ENCODE data around the gene ZIC5. TPM values are rescaled to one million over a fixed set of nuclear protein-coding genes. Genes with fewer than 3 reads are reported as not detected.

The ZIC5 gene
- under 1 TPM in 2 of 4 donors, not detected in 2; 0.03 to 0.16 TPM for polyA plus RNA-seq (ENCODE audit: insufficient read length in 4 of 4)

DNA sequence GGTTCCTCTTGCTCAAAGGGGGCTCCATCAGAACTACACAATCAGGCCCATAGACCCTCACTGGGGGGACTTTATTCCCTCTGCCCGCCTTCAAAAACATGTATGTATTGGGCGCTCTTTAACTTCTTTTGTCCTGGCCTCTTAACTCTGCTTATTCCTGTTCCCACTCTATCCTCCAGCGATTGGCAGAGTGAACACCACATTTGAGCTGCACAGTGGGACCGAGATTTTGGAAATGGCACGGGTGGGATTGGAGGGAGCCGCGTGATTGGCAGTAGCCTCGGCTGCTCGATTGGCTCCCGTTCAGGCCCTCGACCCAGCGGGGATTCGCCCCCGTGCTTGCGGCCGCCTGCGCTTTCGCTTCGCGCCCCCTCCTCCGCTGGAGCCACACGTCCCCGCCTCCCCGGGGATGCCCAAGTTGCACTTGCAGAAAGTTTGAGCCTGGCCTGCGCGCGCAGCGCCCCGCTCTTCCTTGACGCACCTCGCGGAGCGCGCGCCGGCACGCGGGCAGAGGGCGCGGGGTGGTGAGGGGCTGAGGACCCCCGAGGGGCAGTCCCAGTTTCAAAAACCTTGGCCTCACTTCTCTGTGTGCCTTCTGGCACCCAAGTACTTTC, at the start of gene ZIC5:
TSS of gene ZIC5 (minus strand) at position 192 of the 614 bp plus-strand sequence. CDS start at position 28, 164 bp downstream.
- DNase-seq (ENCODE audit: low read depth in 4 of 4, low spot score in 3 of 4) = no peak

DNA sequence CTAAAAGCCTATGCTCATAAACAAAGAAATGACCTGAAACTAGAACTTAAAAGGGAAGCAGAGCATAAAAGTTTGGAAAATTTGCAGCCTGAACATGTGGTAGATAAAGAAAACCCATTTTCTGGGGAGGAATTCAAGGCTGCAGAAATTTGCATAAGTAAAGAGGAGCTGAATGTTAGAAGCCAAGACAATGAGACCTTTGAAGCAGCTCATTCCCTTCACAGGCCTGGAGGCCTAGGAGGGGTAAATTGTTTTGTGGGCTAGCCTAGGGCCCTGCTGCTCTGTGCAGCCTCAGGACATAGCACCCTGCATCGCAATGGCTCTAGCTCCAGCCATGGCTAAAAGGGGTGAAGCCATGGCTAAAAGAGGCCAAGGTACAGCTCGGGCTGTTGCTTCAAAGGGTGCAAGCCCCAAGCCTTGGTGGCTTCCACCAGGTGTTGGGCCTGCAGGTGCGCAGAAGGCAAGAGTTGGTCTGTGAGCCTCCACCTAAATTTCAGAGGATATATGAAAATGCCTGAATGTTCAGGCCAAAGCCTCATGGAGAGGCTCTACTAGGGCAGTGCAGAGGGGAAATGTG, 48.3 kb upstream of the ZIC5 start:
- no peak for DNase-seq (ENCODE audit: low read depth in 4 of 4, low spot score in 3 of 4)

DNA sequence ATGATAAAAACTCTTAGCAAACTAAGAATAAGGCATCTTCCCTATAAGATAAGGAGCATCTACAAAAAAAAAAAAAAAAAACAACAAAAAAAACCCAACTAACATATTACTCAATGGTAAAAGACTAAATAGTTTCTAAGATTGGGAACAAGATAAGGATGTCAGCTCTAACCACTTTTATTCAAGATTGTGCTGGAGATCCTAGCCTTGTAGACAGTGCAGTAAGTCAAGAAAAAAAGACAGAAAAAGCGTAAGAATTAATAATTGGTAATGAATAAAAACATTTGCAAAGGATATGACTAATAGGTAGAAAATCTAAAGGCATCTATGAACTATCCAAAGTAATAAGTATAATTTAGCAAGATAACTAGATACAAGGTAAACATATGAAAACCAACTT, 43.1 kb upstream of the ZIC5 start:
- no peak for DNase-seq (ENCODE audit: low read depth in 4 of 4, low spot score in 3 of 4)

DNA sequence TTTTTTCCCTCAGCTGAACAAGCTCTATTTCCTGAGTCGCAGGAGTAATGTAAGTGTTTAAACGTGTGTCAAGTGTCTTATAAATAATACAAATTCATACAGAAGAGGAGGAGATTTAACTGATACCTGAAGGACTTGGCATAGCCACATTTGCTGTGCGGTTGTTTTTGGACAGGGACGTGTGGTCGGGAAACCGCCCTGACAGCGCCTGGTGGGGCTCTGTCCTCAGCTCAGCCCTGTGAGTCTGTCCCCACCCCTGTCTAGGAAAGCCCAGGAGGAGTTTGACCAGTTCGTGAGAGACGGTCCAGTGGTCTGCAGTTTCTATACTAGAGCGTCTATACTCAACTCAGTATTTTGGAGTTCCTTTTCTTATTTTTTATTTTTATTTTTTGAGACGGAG, 26.7 kb upstream of the ZIC5 start:
- no peak for DNase-seq (ENCODE audit: low read depth in 4 of 4, low spot score in 3 of 4)

DNA sequence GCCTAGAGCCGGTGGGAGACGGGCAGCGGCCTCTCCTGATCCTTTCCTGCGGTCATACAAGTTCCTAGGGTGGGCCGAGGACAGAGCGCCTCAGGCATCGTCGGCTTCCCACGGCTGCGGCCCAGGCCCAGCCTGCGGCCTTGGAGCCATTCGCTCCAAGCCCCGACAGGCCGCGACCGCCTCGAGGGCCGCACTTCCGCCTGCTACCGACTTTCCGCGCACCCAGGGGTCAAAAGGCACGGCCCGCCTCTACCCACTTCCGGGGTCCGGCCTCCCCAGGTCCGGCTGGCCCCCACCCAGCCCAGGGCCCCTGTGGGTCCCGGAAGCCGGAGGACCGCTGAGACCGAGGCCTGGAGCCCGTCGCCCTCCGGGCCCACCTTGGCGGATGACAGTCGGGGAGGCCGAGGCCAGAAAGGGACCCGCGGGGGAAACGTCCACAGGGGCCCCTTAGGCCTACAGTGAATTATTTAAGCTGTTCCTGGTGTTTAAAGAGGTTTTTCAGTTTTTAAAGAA, 26.2 kb upstream of the ZIC5 start:
- DNase-seq (ENCODE audit: low read depth in 4 of 4, low spot score in 3 of 4) = no peak

DNA sequence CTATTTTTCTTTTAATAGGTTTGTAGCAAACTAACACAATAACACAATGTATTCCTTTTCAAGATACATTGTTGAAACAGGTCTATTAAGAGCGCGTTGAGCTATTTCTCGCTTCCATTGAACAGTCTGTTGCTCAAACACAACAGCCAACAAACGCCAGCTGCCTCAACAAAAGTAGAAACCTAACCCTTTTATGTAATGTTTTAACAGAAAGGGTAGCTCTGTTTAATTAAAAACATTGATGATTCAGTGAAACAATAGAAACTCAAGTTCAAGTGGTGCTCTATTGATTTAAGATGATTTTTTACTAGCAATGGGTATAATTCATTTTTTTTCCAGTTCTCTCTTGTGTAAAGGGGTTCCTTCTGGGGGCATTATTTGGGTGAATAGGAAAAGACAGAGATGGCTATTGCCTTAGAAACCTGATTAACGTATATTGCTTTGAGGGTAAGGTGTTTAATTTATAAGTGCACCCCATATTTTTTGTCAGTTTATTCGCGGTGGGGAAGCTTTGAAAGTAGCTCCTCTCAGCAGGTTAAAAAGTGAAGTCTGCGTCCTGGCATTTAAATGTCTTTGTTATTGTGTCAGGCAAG, 24.9 kb upstream of the ZIC5 start:
- DNase-seq (ENCODE audit: low read depth in 4 of 4, low spot score in 3 of 4) = no peak

DNA sequence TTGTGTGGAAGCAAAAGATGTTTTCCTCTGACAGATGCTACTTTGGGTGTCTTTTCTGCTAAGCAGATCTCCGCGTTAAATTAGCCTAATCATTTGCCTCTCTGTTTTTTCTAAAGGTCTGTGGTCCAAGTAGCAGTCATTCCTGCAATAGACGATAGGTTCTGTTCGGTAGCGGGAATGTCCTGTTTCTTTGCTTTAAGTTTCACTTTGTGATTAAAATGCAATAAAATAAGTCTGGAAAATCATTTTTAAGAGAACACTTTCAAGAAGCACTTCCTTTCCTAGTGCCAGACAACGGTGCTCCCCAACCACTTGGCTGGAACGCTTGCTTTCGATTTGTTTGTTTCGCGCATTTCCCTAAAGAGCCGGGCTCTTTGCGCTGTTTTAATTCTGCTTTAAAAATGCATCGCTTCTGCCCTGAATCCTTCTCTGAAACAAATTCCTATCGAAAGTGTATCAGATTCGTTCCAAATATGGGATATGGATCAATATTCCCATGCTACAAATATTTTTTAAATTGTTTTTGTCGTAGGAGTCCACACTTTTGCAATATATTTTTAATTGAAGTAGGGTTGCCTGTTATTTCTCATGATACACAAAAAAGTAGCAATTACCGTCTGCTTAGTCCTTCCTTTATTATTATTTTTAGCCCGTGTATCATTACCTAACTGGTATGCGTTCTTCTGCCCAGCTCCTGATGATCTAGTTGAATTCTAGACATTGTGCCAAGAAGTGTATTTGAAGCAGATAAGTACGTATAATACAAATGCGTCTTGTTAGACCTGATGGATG, 24.2 kb upstream of the ZIC5 start:
- DNase-seq (ENCODE audit: low read depth in 4 of 4, low spot score in 3 of 4) = no peak

DNA sequence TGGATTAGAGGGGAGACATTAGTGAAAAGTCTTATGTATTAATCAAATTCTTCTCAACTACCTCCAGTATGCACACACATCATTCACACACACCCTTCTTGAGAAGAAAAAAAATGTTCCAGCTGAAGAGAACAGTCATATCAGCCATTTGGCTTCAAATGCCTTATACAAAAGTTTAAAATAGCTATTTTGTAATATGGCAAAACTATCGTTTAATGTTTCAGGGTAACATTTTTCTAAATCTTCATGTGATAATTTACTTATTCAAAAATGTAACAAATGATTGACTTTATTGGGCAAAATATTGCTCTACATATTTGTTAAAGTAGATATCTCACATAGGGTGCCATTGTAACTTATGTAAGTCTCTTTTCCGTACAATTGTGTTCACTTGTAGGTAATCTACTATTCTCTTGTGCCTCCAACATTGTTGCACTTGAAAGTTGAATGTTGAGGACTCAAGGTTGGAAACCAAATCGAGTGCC, 23.6 kb upstream of the ZIC5 start:
- DNase-seq (ENCODE audit: low read depth in 4 of 4, low spot score in 3 of 4) = no peak

DNA sequence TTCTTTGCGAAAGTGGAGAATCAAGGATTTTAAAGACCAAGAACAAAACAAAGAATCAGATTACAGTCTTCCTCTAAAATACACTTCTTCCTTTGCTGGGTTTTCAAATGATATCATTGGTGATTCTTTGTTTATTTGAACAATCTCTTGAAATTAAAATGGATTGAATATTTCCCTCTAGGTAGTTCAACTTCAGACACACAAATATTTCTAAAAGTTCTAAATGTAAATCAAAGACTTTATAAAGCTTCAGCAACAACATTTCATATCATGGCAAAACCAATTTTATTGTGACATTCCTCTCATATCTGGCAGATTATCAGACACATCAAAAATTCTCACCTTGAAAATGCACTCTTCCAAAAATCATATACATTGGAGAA, 23.1 kb upstream of the ZIC5 start:
- no peak for DNase-seq (ENCODE audit: low read depth in 4 of 4, low spot score in 3 of 4)

DNA sequence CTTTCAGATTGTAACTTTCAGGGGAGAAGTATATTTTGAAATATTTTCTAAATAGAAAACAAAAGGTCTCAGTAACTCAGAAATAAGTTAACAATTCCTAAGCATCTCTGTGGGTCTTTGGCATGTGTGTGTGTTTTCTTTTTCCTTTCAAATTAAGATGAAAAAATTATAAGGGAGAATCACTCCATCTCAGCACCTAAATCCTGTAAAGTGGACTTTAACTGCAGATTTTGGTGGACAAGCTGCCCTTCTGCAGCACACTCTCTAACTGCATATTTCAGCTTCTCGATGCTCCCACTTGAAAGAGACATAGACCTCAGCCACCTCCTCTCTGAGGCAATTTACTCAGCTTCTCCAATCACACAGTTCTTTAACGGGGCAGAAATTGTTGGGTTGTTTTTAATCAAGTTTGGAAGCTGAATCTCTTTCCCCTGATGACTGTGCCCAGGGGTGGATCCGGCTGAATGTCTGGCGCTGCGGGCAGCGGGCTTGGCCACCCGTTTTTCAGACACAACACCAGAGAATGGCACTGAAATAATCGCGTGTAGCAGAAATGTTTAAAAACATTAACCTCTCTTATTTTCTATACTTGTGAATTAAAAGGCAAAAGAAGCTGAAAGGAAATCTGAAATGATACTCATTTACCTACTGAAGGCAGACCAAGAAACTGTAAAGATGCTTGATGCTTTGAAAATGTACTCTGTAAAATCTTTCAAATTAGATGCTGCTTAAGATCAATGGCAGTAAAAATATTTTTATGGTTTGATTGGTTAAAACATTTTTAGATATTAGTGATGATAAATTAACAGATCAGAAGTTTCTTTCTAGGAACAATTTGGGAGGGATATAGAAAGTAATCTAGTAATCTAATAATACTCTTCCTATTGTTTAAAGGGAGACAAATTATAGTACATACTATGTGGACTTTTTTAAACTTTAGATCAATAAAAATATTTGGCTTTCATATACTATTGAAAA, 22.4 kb upstream of the ZIC5 start:
- DNase-seq (ENCODE audit: low read depth in 4 of 4, low spot score in 3 of 4) = no peak

DNA sequence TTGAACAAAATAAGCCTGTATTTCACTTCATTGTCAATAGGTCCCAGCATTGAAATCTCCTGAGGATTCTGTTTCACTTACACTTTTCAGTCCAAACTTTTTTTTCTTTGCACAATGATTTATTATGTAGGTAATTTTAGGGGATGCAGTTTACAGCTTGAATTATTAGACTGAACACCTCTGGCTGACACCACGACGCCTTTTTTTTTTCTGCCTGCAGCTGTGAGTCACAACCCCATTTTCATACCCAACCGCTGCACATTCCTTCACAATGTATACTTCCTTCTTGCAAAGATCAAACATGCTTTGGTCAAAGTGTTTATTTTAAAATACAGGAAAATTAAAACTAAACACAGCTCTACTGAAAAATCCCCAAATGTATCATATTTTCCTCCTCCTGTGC, 21.4 kb upstream of the ZIC5 start:
- no peak for DNase-seq (ENCODE audit: low read depth in 4 of 4, low spot score in 3 of 4)

DNA sequence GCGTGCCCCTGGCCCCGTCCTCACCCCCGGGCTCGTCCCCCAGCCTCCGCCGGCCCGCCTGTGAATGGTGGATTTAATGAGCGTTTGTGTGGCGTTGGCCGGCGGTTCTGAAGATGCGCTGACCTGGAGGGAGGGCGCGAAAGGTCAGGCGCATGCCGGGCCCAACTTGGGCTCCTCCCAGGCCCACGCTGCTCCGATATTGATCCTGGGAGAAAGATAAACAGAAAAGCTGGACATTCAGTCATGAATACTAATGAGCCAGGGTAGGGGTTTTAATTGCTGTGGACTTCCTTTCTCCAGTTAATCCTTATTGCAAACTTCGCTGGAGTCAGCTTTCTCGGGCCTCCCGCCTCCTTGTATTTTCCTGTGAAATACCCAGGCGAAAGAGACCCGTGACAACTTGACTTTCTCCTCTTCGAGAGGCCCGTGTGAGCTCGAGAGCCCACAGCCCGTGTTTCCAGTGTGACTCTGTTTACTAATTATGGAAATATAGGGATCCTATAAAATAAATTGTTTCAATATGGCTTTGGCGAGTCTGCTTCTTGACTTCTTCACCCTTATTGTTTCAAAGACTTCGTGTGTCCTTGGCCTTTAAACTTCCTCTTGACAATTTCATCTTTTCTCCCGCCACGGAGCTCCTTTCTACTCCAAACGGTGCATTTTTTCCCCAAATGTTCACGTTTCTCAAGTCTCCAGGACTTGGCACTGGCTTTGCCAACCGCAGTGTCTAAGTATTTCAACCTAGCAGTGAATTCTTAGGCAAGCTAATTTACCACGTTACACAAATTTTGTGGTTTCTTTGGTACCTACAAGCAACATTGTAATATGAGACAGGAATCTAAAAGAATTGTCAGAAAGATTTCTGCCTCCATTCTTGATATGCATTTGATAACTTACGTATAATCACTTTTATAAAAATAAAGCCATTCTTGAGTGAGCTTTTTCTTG, 20.5 kb upstream of the ZIC5 start:
- no peak for DNase-seq (ENCODE audit: low read depth in 4 of 4, low spot score in 3 of 4)

DNA sequence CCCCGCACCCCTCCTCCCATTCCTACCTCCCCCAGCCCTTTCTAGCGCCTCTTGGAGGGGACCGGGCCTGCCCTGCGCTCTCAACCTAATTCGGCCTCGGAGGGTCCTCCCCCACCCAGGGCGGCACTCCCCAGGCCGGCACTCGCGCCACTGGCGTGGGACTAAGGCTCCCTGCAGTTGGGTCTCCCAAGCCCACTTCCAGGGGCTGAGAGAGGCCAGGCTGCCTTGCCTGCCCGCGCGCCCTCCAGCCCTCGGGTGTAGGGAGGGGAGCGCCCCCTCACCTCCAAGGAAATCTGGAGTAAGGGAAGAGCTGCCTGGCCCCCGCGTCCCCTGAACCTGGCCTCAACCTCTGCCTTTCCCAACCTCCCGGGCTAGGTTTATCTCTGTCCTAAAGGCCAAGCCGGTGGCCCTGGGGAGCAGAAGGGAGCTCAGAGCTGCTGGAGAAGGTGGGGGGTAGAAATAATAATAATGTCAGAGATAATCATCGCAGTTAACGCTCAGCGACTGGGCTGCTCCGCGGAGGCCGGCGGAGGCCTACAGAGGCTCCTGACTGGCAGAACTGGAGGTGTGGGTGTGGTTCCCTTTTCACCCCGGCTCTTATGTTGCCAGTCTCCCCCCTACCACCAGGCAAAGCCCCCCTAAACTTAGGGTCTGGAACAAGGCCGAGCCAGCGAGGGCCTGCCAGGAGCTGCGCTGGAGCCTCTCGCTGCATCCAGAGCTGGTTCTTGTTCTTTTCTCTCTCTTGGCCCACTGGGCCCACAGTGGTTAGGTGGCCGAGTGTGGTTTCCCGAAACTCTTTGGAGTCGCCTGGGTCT, 19.7 kb upstream of the ZIC5 start:
- DNase-seq (ENCODE audit: low read depth in 4 of 4, low spot score in 3 of 4) = no peak

DNA sequence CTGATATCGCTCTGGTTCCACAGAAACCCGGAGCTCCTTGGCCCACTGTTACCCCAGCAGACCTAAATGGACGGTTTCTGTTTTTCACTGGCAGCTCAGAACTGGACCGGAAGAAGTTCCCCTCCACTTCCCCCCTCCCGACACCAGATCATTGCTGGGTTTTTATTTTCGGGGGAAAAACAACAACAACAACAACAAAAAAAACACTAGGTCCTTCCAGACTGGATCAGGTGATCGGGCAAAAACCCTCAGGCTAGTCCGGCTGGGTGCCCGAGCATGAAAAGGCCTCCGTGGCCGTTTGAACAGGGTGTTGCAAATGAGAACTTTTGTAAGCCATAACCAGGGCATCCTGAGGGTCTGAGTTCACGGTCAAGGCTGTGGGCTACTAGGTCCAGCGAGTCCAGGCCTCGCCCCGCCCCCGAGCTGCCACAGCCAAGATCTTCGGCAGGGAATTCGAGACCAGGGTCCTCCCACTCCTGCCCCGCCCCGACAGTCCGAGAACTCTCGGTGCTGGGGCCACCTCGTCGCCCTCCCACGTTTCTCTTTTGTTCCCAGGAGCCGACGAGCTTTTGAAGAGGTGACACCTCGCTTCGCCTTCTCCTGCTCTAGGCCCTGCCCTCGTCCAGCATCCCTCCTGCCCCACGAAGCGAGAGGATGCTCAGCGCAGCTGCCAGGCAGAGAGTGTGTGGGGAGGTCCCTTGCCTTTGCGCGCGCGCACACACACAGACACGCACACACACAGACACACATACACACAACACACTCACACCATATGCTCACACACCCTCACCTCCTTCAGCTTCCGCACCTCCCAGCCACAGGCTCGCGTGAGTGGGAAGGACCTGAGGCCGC, 18.8 kb upstream of the ZIC5 start:
- DNase-seq (ENCODE audit: low read depth in 4 of 4, low spot score in 3 of 4) = no peak

DNA sequence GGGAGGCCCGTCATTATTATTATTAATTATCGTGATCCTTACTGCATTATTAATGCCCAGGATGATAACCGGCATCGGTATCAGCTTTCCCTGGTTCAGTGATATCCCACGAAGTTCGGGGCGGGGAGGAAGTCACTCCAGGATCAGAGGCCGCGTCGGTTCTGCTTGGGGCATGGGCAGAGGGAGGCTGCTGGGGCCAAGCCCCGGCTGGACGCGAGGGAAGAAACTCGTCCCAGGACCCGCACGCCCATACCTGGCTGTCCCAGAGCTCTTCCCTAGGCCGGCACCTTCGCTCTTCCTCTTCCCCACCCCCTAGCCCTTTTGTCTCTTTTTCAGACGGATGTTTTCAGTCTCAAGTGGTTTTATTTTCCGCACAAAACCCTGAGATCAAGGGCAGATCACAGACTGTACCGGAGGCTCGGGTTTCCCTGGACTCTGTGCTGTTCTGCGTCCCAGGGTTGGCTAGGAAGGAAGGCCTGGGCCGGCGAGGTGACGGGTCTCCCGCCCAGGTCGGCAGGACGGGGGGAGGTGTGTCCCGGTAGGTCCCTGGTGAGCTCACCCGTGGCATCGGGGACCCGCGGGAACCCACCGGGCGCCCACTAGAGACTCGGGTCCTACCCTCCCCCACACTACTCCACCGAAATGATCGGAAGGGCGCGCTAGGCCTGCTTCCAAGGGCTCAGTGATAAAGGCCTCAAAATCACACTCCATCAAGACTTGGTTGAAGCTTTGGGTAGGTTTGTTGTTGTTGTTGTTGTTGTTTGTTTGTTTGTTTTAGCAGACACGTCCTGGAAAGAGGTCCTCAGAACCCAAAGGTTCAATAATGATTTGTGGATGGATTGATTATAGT, 17.9 kb upstream of the ZIC5 start:
- no peak for DNase-seq (ENCODE audit: low read depth in 4 of 4, low spot score in 3 of 4)
